DMS53 treated with DMSO at 0.1 percent for 48 hours (cell line): ENCODE measurements around the gene JMJD7.

Experiments
- DNase-seq: peaks from one replicate; lab custom pipeline; 2025; ENCODE audit not compliant: unreplicated experiment; lab: John Stamatoyannopoulos, UW

Gene JMJD7

DNA sequence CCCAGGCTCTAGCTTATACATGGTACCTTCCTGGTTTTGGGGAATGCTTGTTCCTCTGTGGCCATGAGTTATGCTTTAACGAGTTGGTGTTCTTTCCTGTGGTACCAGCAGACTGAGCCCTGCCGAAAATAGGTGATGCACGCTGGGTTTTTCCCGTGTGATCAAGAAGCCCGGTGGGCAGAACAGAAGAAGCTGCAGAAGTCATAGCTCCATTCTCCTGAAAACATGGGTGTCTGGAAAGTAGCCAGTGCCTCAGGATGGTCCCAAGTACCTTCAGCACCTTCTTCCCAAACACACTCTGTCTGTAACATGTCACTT is 28.4 kb upstream of the JMJD7 start:
- DNase-seq = no peak

- no peak for DNase-seq
Observed at GRCh38 chr15:41801185-41801584, 26.7 kb upstream of the JMJD7 start.

DNA sequence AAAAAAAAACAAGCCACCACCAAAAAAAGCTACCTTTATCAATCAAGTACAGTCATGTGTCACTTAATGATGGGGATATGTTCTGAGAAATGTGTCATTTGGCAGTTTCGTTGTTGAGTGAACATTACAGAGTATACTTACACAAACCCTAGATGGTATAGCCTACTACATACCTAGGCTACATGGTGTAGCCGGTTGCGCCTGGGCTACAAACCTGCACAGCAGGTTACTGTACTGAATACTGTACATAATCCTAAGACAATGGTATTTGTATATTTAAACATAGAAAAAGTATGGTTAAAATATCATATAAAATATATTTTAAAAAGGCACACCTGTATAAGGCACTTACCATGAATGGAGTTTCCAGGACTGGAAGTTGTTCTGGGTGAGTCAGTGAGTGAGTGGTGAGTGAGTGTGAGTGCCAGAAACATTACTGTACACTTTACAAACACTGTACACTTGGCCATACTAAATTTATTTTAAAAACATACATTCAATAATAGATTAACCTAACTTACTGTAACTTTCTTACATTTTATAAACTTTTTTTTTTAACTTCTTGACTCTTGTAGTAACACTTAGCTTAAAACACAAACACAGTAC is 25.9 kb upstream of the JMJD7 start:
- DNase-seq = no peak

- no peak for DNase-seq
Observed at GRCh38 chr15:41804361-41804760, 23.5 kb upstream of the JMJD7 start.

- DNase-seq = no peak
Observed at GRCh38 chr15:41804916-41805666, 22.8 kb upstream of the JMJD7 start.

DNA sequence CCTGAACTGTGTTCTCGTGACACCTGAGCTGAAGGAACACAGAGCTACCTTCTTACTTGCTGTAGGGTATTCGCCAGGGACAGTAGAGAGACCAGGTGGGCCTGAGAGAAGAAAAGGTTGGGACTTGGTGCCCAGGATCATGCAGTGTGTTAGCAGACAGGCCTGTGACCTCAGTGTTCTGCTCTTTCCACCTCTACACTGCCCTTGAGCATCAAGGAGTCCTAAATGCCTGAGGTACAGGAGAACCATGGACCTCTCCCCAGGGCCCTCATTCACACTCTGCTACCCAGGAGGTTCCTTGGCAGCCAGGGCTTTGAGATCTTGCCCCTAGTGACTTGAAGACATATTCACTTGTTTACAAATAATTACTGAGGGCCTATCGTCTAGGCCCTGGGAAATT is 22.2 kb upstream of the JMJD7 start:
- no peak for DNase-seq

- no peak for DNase-seq
Observed at GRCh38 chr15:41806291-41807181, 21.4 kb upstream of the JMJD7 start.

DNA sequence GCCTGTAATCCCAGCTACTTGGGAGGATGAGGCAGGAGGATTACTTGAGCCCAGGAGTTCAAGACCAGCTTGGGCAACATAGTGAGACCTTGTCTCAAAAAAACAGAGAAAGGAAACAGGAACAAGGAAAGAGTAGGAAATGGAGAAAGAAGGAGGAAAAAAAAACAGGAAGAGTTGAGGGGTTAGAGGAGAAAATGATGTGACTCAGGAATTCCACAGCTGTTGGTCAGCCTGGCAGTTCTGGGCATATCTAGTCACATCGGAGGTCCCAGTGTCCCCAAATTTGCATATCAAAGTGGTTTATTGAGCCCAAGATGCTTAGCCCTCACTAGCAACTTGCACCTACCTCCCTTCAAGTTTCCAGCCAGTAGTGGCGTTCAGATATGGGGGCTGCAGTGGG is 18.8 kb upstream of the JMJD7 start:
- no peak for DNase-seq

GRCh38 chr15:41809526-41810220 is 18.2 kb upstream of the JMJD7 start:
- no peak for DNase-seq

- DNase-seq = no peak
Observed at GRCh38 chr15:41810651-41811431, 17.1 kb upstream of the JMJD7 start.

GRCh38 chr15:41811432-41812195 is 16.3 kb upstream of the JMJD7 start:
- peak; percentile 55 for DNase-seq

DNA sequence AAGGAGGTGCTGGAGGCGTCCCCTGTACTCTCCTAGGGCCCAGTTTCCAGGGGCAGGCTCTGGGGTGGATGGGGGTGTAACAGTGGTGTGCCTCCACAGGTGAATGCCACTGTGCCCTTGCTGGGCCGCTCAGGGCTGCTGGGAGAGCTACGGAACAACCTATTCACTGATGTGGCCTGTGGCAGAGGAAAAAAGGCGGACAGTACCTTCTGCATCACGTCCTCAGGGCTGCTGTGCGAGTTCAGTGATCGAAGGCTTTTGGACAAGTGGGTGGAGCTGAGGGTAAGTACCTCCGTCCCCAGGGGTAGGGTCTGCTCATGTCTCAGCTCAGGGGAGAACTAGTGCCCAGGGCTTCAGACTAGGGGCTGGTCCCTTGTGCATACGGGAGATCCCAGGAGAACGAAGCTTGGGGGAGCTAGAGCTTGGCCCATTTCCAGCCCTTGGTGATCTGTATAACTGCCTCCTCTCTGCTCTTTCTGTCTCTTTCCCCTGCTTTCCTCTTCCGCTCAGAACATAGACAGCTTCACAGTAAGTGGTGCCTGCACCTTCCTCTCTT is 15.0 kb upstream of the JMJD7 start:
- no peak for DNase-seq

GRCh38 chr15:41813426-41813825 is 14.5 kb upstream of the JMJD7 start:
- no peak for DNase-seq

- DNase-seq = no peak
Observed at GRCh38 chr15:41814534-41814933, 13.4 kb upstream of the JMJD7 start.

GRCh38 chr15:41816788-41817187 is 11.1 kb upstream of the JMJD7 start:
- no peak for DNase-seq

DNA sequence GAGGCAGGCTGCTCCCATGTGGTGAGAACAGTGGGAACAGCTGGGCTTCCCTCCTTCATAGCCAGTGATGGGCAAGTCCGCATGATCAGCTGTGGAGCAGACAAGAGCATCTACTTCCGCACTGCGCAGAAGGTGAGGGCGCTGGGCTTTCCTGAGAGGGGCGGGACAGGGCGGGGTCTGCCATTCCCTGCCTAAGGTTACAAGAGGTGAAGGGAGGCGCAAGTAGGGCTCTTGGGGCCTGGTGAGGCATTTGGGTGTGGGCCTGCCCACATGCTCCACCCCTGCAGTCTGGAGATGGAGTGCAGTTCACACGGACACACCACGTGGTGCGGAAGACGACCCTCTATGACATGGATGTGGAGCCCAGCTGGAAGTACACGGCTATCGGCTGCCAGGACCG is 10.6 kb upstream of the JMJD7 start:
- DNase-seq = no peak

GRCh38 chr15:41817781-41818180 is 10.1 kb upstream of the JMJD7 start:
- DNase-seq = no peak

DNA sequence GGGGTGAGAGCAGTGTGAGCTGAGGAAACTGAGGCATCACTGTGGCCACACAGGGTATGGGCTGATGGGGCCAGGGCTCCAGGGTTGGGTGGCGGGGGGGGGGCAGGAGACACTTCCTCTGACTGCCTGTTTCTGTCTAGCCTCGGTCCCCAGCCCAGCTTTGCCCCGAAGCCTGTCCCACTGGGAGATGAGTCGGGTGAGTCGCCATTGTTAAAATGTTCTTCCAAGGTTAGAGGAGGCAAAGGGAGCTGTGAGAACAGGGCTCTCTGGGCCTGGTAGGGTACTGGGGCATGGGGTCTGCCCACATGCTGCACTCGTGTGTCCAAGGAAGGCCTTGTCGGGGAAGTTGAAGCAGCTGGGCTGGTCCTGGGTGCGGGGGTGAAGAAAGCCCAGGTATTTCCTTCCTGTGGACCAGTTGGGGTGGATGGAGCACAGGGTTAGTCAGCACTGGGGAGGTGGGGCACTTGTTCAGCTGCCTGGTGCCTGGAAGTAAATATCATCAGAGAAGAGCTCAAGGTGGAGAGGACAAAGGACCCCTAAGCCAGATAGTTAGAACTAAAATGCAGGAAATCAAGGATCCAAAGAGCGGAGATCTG is 8.3 kb upstream of the JMJD7 start:
- DNase-seq = no peak

GRCh38 chr15:41820791-41821423 is 7.0 kb upstream of the JMJD7 start:
- no peak for DNase-seq
